HG03378 (cell line): ENCODE data around the gene NEU4.
"Not testable (repeated sequence)": the region's sequence is repeated elsewhere in the genome, so short reads cannot be mapped to it uniquely, and the experiment has no call there.

ENCODE experiments used
- ATAC-seq: cut with Tn5 transposase; IDR thresholded peaks from one replicate; pipeline ENCODE4 v1.9.1; 2021; ENCODE audit warnings: mild to moderate bottlenecking, moderate library complexity; ENCODE audit not compliant: unreplicated experiment

The NEU4 gene

GRCh38 chr2:241775223-241776177 is 33.5 kb upstream of the NEU4 start:
- ATAC-seq: no peak

DNA sequence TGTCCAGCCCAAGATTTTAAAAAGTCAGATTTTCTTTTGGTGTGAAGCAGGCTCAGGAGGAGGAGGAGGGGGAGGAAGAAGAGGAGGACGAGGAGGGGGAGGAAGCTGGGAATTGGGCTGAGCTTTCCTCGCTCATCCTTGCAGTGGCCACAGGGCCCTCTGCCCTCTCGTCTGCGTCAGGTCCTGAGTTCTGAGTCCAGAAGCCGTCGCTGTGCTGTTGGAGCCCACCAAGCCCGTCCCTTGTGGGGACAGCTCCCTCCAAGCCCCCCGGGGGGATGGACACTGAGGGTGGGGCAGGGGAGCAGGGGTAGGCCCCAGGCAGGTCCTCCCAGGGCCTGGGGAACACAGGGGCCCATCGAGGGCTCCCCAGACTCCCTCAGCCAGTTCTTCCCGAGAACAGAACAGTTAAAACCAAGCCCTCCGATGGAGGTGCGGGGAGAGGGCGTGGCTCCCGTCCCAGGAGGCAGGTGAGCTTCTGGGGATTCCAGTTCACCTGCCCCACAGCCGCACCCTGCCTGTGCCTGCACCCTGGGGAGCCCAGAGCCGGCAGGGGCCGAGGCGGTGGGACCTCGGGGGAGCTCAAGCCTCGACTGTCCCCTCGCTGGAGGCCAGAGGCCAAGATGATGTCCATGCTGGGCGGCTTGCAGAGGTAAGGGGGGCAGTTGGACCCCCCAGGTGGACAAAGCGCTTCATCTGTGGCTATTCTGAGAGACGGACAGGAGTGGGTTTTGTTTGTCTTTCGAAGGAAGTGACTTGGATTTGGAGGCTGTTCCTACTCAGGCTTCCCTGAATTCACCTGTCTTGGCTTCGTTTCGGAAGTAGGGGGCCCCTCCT is 32.4 kb upstream of the NEU4 start, which contains the start of gene GAL3ST2:
Gene GAL3ST2, plus strand, starts transcription at position 487 of the 834 bp plus-strand sequence. Its CDS starts 134 bp downstream, at position 621.
- no peak for ATAC-seq

DNA sequence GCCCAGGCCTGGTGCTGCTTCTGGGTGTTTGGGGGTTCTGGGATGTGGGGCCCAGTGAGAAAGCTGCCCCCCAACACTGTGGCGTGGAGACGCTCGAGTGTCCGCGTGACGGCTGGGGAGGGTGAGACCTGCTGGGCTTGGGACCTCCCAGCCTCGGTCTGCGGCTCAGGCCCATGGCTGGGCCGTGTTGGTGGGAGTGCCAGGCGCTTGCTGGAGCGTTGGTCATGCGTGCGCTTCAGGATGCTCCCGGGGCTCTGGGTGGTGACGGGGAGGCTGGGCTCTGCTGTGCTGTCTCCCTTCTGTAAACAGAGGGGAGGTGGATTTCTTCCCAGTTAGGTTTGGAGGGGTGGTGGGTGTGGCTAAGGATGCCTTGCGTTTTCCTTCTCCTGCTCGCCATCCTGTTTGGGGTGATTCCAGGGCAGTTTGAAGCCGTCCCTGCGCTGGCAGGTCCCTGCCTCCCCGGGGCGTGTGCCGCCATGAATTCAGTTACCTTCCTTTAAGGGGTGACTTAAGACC is 31.8 kb upstream of the NEU4 start:
- no peak for ATAC-seq

GRCh38 chr2:241777686-241778627 is 31.0 kb upstream of the NEU4 start:
- no peak for ATAC-seq

DNA sequence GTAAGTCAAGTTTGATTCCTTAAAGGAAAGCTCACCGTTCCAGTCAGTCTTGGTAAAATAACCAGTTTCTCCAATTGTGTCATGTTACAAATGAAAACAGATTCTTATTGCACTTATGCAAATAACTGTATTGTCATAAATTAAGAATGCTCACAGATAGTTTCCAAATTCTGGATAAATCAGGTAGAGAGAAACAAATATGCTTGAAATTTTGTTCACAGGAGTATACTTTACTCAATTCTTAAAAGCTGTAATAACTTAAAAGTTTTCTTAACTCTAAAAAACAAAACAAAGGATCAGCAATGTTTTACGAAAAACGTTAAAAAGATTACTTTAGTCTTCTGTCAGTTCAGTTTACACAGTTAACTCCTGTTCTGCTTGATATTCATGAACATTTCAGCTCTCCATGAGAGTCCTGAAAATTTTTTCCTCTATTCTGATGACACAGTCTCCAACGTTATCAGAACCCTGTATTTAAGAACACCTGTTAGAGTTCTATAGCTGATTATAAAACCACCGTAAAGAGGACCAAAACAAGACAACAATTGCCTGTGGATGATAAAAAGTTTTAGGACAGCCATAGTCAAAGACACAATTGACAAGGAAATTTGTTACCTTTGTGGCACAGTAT is 27.9 kb upstream of the NEU4 start:
- ATAC-seq: no peak

DNA sequence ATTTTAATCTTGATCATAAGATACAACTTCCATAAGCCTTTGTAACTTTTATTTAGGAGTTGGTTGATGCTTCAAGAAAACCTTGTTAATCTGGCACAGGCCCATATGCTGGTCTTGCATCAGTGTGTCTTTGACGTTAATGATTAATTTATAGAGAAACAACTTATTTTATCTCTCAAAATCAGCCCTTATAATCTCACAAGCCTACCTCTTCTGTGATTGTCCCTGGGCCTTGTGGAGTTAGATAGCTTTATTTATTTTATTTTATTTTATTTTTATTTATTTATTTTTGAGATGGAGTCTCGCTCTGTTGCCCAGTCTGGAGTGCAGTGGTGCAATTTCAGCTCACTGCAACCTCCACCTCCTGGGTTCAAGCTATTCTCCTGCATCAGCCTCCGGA is 26.9 kb upstream of the NEU4 start:
- not testable (repeated sequence) for ATAC-seq

DNA sequence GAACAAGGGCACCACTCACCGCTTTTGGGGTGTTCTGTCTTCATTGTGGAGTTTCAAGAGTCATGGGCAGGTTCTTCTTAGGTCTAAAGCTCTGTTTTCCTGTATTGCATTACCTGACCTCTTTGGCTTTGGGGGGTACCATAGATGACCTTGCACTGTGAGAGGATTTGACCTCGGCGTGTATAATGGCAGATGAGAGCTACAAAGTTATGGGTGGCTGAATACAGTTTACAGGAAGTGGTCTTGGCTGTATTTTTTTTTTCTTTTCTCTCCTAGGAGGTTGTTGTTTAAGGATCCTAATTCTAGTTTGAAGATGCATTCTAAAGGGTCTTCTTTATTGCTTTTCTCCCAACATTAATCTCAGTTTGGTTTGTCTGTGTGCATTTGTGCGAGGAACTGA is 20.9 kb upstream of the NEU4 start:
- no peak for ATAC-seq

DNA sequence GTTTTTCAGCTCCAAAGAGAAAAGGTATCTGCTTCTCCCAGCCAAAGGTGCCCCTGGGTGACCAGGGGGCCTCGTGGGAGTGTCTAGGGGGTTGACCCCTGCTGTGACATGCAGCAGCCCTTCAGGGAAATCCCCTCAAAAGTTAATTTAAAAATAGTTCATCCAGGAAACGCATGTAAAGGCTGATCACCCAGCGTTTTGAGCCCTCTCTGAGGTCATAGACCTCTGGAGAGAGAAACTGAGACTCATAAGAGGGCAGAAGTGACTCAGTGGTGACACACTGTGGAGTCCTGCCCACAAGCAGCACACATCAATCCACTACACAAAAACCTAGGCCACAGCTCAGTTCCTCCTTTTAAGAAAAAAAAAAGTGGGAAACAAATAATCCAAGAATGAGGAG is 20.4 kb upstream of the NEU4 start:
- no peak for ATAC-seq

- ATAC-seq: not testable (repeated sequence)
Measured at GRCh38 chr2:241791385-241791784, 17.6 kb upstream of the NEU4 start.

- no peak for ATAC-seq
Measured at GRCh38 chr2:241793385-241793784, 15.6 kb upstream of the NEU4 start.

DNA sequence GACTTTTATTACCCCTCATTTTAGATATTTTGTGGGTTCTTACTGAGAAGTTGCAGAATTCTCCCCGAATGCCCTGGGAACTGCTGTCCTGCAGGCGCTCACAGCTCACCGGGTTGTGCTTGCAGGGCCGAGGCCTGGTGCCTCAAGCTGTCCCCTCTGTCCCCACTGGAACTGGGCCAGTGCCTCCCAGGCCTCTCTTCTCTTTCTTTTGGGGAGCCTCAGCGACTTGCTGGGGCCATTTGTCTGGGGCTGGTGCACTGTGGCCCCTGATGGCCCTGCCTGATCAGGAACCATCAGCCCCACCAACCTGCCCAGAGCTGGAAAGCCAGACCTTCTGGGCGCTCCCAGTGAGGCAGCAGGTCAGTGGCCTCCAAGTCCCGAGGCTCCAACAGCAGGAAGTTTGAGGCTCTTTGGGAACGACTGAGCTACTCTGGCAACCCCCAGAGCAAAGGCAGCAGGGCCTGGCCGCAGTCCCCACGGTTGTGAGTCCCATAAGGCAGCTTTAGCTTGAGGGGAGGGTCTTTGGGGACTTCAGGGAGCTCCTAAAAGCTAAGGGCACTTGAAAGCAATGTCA is 14.7 kb upstream of the NEU4 start:
- no peak for ATAC-seq

DNA sequence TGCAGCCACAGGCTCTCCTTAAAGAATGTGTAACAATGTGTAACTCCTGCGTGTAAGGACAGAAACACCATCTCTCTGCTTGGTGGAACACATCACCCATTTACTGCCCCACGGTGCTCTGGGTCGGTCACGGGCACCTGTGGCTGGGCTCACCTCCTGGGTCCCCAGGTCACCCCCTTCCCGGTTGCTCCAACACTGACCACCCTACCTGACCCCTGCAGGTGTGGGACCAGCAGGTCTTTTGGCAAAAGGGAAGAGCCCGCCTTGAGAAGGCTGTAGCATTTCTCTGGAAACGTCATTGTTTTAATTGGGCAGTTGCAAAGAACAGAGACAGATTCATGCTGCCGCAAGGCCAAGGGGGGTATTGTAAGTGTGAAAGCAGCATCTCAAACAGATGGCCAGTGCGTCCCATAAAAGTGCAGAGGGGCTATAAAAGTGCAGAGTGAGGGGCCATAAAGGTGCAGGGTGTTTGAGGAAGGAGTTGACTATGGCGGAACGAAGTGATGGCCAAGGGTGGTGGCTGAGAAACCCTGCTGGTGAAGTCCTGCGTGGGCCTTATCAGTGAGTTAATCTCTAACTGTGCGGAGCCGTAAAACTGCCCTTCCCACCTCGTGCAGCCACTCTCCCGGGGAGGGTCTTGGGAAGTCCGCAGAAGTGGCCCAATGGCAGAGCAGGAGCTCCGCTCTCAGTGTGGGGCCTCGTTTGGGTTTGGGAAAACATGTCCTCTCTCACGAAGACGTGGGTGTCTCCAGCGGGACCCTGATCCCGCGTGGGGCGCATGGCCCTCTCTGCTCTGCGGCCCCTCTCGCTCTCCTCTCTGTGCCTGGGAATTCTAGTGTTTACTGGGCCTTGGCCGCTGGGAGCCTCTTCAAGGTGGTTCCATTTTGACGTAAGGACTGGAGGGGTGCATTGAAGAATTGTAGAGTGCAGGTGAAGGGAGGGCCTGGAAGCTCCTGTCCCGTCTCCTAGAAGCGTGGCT is 13.7 kb upstream of the NEU4 start:
- ATAC-seq: no peak

GRCh38 chr2:241796209-241796608 is 12.8 kb upstream of the NEU4 start:
- no peak for ATAC-seq

GRCh38 chr2:241796610-241797138 is 12.3 kb upstream of the NEU4 start:
- ATAC-seq: no peak

DNA sequence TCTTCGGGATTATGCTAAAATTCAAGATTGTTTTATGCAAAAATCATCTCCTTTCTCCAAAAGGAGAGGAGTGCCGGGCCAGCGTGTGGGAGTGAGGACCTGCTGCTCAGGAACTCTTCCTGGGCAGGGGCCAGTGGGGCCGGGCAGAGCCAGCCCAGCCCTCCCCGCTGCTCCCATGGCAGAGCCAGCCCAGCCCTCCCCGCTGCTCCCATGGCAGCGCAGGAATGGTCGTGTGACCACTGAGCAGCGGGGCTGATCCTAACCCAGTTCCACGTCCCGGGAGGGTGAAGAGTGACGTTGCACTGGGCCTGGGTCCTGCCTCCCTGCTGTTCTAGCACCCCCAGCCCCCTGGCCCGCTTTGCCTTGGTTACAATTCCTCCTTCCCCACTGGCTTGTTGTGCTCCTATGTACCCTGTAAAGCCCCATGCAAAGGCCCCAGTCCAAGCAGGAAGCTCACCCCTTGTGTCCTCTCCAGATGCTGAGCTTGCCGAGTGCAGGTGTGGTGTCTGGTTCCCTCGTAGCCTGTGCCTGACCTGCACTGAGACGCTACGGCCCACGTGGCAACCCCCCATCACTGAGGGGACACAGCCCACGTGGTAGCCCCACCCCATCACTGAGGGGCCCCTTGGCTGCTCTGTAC is 11.4 kb upstream of the NEU4 start:
- no peak for ATAC-seq

- ATAC-seq: no peak
Measured at GRCh38 chr2:241798081-241798630, 10.8 kb upstream of the NEU4 start.
